Measurements from ENCODE around the gene TMEM40.

GRCh38 chr3:12727937-12728336 lies 31.1 kb downstream of the TMEM40 start:
- TF ChIP-seq GATA3 (IDR thresholded peaks at IDR 0.05; ENCODE audit: low read depth, low read length) (no peak), GATA2 (IDR thresholded peaks at IDR 0.05; ENCODE audit: low read depth, low read length) (no peak)
